Aorta (tissue), 5 donors: Measurements from ENCODE around the gene NEURL3. TPM values are rescaled to one million over a fixed set of nuclear protein-coding genes. Genes with fewer than 3 reads are reported as not detected.
"Not testable (repeated sequence)": the region's sequence is repeated elsewhere in the genome, so short reads cannot be mapped to it uniquely, and the experiment has no call there.

Experiments used
- ATAC-seq: fragments of 200-7000 bp; cut with Tn5 transposase; one replicate; pipeline ENCODE4 v1.9.1; 2022; ENCODE audit warnings: moderate library complexity; ENCODE audit not compliant: low FRiP score
- DNase-seq, 2 donors: peaks; one replicate each; pipeline ENCODE4 v3.0.0-alpha.2; 2020
- H3K27ac ChIP-seq, 2 donors: one replicate each; pipeline ENCODE4 v1.5.1; 2013; ENCODE audit warnings: low read length in 2 of 2, mild to moderate bottlenecking in 2 of 2, moderate library complexity in 2 of 2, control low read depth in 1 of 2, inconsistent platforms in 1 of 2, low read depth in 1 of 2
- H3K27me3 ChIP-seq, 2 donors: one replicate each; pipeline ENCODE4 v1.6.1; 2013; ENCODE audit warnings: control low read depth in 1 of 2, low read length in 1 of 2, mild to moderate bottlenecking in 1 of 2, moderate library complexity in 1 of 2; ENCODE audit not compliant: insufficient read depth in 2 of 2, control insufficient read depth in 1 of 2
- H3K36me3 ChIP-seq, 2 donors: one replicate each; pipeline ENCODE4 v1.6.1; 2013; ENCODE audit warnings: control low read depth in 1 of 2, low read length in 1 of 2, mild to moderate bottlenecking in 1 of 2; ENCODE audit not compliant: insufficient read depth in 2 of 2, control insufficient read depth in 1 of 2
- H3K4me1 ChIP-seq, 2 donors: one replicate each; pipeline ENCODE4 v1.6.1; 2013; ENCODE audit warnings: low read length in 2 of 2, control low read depth in 1 of 2, mild to moderate bottlenecking in 1 of 2, moderate library complexity in 1 of 2; ENCODE audit not compliant: insufficient read depth in 2 of 2, control insufficient read depth in 1 of 2
- H3K4me3 ChIP-seq, 2 donors: one replicate each; pipeline ENCODE4 v1.5.1; 2013; ENCODE audit warnings: low read length in 2 of 2, control low read depth in 1 of 2, mild to moderate bottlenecking in 1 of 2
- H3K9me3 ChIP-seq: one replicate; pipeline ENCODE4 v1.6.1; 2013; ENCODE audit warnings: mild to moderate bottlenecking, low read length; ENCODE audit not compliant: control insufficient read depth
- WGBS, 2 donors: extraction: QIAGEN DNeasy Blood & Tissue Kit; methylation state at CpG; one replicate each; pipeline ENCODE4 v1.1.7; 2013; 5-methylcytosine and 5-hydroxymethylcytosine counted together
- intact Hi-C, 2 donors: fragments of 100-400 bp; cut with DNase I; formaldehyde crosslinking; loops; one replicate each; pipeline versions ENCODE4 v1.14.2 to v1.15.0; 2022
- polyA plus RNA-seq, 2 donors: library from polyadenylated mRNA; stranded (reverse); fragments of 200-250 nt; gene quantifications; one replicate each; pipeline ENCODE4 v1.2.3, GENCODE V29; 2013
- total RNA-seq, 2 donors: library from RNA; stranded (reverse); fragmentation: NEBNext Ultra II Directional; extraction: Animal tissue kit (Norgen Biotek cat#: 25700); gene quantifications; one replicate each; pipeline ENCODE4 v1.2.1, GENCODE V29; 2021
- donor health status: healthy with polysubstance abuse.
- donor health status: Bipolar disorder and iron deficiency.
- donor health status: DM: no; HTN: no; CAD: no.
- donor health status: DM: no; HTN: no; CAD: no.
- donor health status: DM: yes; HTN: yes; CAD: no.

Gene NEURL3
- total and polyA plus RNA-seq, 4 donors, result 0.33 to 0.75 TPM; not detected in 2

- intact Hi-C loops, result loop anchor here (10.0 kb wide), 4 partner anchors 197 to 507 kb away; partner anchors contain the start of genes ANKRD36C (in 1 of the 2), ASTL (in 1 of the 2), DUSP2 (in 1 of the 2) and SNRNP200 (in 1 of the 2)
These were observed 3.7 kb downstream of the NEURL3 start for GRCh38 chr2:96501471-96501874.

GRCh38 chr2:96500385-96501066 is 4.6 kb downstream of the NEURL3 start:
- DNase-seq, result no peak
- Histone ChIP-seq H3K36me3 (no peaks in the 10 kb centered on the region), H3K27me3 (no peaks in the 10 kb centered on the region), H3K4me1 (no peaks in the 10 kb centered on the region), H3K27ac (no peak overlapping the region), H3K9me3 (peaks cover 2% of the 10 kb centered on the region), H3K4me3 (no peak overlapping the region)
- ATAC-seq, result no peak
- intact Hi-C loops, result loop anchor here (10.0 kb wide), 4 partner anchors 196 to 506 kb away; partner anchors contain the start of genes ANKRD36C (in 1 of the 2), ASTL (in 1 of the 2), DUSP2 (in 1 of the 2) and SNRNP200 (in 1 of the 2)
- 24 to 30% methylated on average over 44 to 64 of the region's 64 CpGs for WGBS, 2 donors

More at GRCh38 chr2:96501471-96501874, 3.7 kb downstream of the NEURL3 start:
- no peak overlapping the region for H3K4me3 ChIP-seq
- no peak overlapping the region for H3K27ac ChIP-seq
- no peaks in the 10 kb centered on the region for H3K4me1 ChIP-seq
- DNase-seq (no peak), ATAC-seq (no peak)
- no peaks in the 10 kb centered on the region for H3K36me3 ChIP-seq
- H3K9me3 ChIP-seq, result no peaks in the 10 kb centered on the region
- H3K27me3 ChIP-seq, result no peaks in the 10 kb centered on the region
- 81% methylated on average over 2 of the region's 2 CpGs for WGBS, 2 donors

GRCh38 chr2:96499061-96499960 is 5.8 kb downstream of the NEURL3 start:
- Histone ChIP-seq H3K9me3 (peaks cover 3% of the 10 kb centered on the region), H3K4me3 (no peak overlapping the region), H3K4me1 (no peaks in the 10 kb centered on the region), H3K27ac (no peak overlapping the region), H3K36me3 (no peaks in the 10 kb centered on the region), H3K27me3 (no peaks in the 10 kb centered on the region)
- intact Hi-C loops, result no loop called here
- 84 to 86% methylated on average over 15 of the region's 15 CpGs for WGBS, 2 donors
- ATAC-seq (no peak), DNase-seq (no peak)

- H3K27ac ChIP-seq, intact Hi-C loops, H3K4me3 ChIP-seq, ATAC-seq, H3K4me1 ChIP-seq, H3K36me3 ChIP-seq, DNase-seq, H3K9me3 ChIP-seq, H3K27me3 ChIP-seq: not testable (repeated sequence)
- WGBS, 2 donors, result 91 to 96% methylated on average over 6 of the region's 6 CpGs
These were observed 6.5 kb downstream of the NEURL3 start for GRCh38 chr2:96498611-96499010.

- H3K4me3 ChIP-seq, result no peak overlapping the region
- H3K9me3 ChIP-seq, result peaks cover 3% of the 10 kb centered on the region
- H3K36me3 ChIP-seq, result no peaks in the 10 kb centered on the region
- H3K27me3 ChIP-seq, result no peaks in the 10 kb centered on the region
- no peak for ATAC-seq
- DNase-seq, result no peak
- no peak overlapping the region for H3K27ac ChIP-seq
- WGBS, 2 donors, result 91 to 93% methylated on average over 12 of the region's 12 CpGs
- H3K4me1 ChIP-seq, result no peaks in the 10 kb centered on the region
- intact Hi-C loops, result no loop called here
These were observed 7.1 kb downstream of the NEURL3 start for GRCh38 chr2:96498021-96498431.

GRCh38 chr2:96495982-96496629 is 9.1 kb downstream of the NEURL3 start:
- Histone ChIP-seq H3K27ac (no peak overlapping the region), H3K4me1 (no peaks in the 10 kb centered on the region), H3K36me3 (no peaks in the 10 kb centered on the region), H3K9me3 (peaks cover 3% of the 10 kb centered on the region), H3K4me3 (no peak overlapping the region), H3K27me3 (no peaks in the 10 kb centered on the region)
- intact Hi-C loops, result no loop called here
- WGBS, 2 donors, result 73 to 75% methylated on average over 6 of the region's 6 CpGs
- no peak for ATAC-seq
- DNase-seq, result no peak

- Histone ChIP-seq H3K4me1 (no peaks in the 10 kb centered on the region), H3K9me3 (peaks cover 3% of the 10 kb centered on the region), H3K27me3 (no peaks in the 10 kb centered on the region), H3K36me3 (no peaks in the 10 kb centered on the region), H3K27ac (no peak overlapping the region), H3K4me3 (no peak overlapping the region)
- intact Hi-C loops, result no loop called here
- no peak for DNase-seq
- WGBS, 2 donors, result 88 to 90% methylated on average over 1 of the region's 1 CpG
- ATAC-seq, result no peak
These were observed 11.0 kb downstream of the NEURL3 start for GRCh38 chr2:96494188-96494587.

- H3K9me3 ChIP-seq, result peaks cover 3% of the 10 kb centered on the region
- WGBS, 2 donors, result 76 to 78% methylated on average over 5 of the region's 5 CpGs
- H3K4me3 ChIP-seq, result no peak overlapping the region
- H3K36me3 ChIP-seq, result no peaks in the 10 kb centered on the region
- H3K4me1 ChIP-seq, result no peaks in the 10 kb centered on the region
- H3K27me3 ChIP-seq, result no peaks in the 10 kb centered on the region
- H3K27ac ChIP-seq, result no peak overlapping the region
- DNase-seq (no peak), ATAC-seq (no peak)
- intact Hi-C loops, result no loop called here
These were observed 12.1 kb downstream of the NEURL3 start for GRCh38 chr2:96493072-96493471.
